GM19035 (cell line): ENCODE measurements around the gene SHC1.
A peak's percentile ranks its signal among the peaks of the same experiment; 100 is the strongest.

ENCODE experiments used
- ATAC-seq: cut with Tn5 transposase; IDR thresholded peaks from one replicate; pipeline ENCODE4 v1.9.1; 2021; ENCODE audit not compliant: unreplicated experiment

Gene SHC1

GRCh38 chr1:154974808-154975408 lies 4.4 kb upstream of the SHC1 start:
- peak; percentile 37 for ATAC-seq

GRCh38 chr1:154974102-154974807 lies 3.7 kb upstream of the SHC1 start, which contains the start of gene CKS1B:
TSS of gene CKS1B (plus strand) at chr1:154974681. CDS start at chr1:154974746, 65 bp downstream.
- peak; percentile 77 for ATAC-seq

GRCh38 chr1:154973344-154974101 lies 3.0 kb upstream of the SHC1 start:
- ATAC-seq = no peak

GRCh38 chr1:154972517-154973343 lies 2.2 kb upstream of the SHC1 start:
- no peak for ATAC-seq

GRCh38 chr1:154972213-154972516 lies 1.6 kb upstream of the SHC1 start:
- ATAC-seq = no peak

GRCh38 chr1:154971341-154971998 lies 923 bp upstream of the SHC1 start:
- ATAC-seq = no peak

GRCh38 chr1:154969860-154970452 lies 591 bp downstream of the SHC1 start:
- ATAC-seq = no peak

GRCh38 chr1:154969246-154969645 lies 1.3 kb downstream of the SHC1 start:
- no peak for ATAC-seq

GRCh38 chr1:154968731-154969130 lies 1.8 kb downstream of the SHC1 start:
- no peak for ATAC-seq

- no peak for ATAC-seq
These were observed 3.1 kb downstream of the SHC1 start for GRCh38 chr1:154967331-154967950.

GRCh38 chr1:154966111-154966510 lies 4.4 kb downstream of the SHC1 start:
- no peak for ATAC-seq

GRCh38 chr1:154964359-154964758 lies 6.2 kb downstream of the SHC1 start:
- ATAC-seq = no peak

GRCh38 chr1:154963643-154964042 lies 6.9 kb downstream of the SHC1 start:
- no peak for ATAC-seq

- no peak for ATAC-seq
These were observed 7.7 kb downstream of the SHC1 start for GRCh38 chr1:154962795-154963330.

GRCh38 chr1:154962156-154962749 lies 8.3 kb downstream of the SHC1 start:
- peak; percentile 18 for ATAC-seq

GRCh38 chr1:154961207-154962155 lies 9.1 kb downstream of the SHC1 start, which contains the start of gene PYGO2:
TSS of gene PYGO2 (minus strand) at chr1:154961782. CDS start at chr1:154961576, 206 bp downstream.
- ATAC-seq = peak; percentile 79

- no peak for ATAC-seq
These were observed 10.0 kb downstream of the SHC1 start for GRCh38 chr1:154960446-154961136.
